Glomerular visceral epithelial cell (primary cell): ENCODE results near the gene ZMYND11.
"Not testable (repeated sequence)": the region's sequence is repeated elsewhere in the genome, so short reads cannot be mapped to it uniquely, and the experiment has no call there.

Source experiments
- DNase-seq: peaks from one replicate; pipeline ENCODE4 v3.0.0-alpha.2; 2016; ENCODE audit errors: extremely low spot score

Gene ZMYND11

GRCh38 chr10:282294-283139, 147.3 kb downstream of the ZMYND11 start:
- peak; percentile 14 for DNase-seq

DNA sequence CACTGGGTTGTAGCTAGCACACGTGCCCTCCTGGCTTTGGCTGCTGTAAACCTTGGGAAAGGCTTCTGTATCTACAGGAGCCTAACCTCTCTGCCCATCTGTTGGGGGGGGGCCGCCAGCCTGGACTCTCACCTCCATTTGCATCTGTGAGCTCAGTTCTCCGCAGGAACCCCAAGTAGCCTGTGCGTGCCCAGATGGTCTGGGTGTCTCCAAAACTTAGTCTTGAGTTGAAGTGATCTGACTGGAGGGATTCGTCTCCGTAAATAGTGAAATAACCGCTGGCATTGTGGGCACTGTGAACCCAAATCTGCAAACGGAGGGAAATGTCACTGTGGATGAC, 147.9 kb downstream of the ZMYND11 start:
- DNase-seq, result no peak

DNA sequence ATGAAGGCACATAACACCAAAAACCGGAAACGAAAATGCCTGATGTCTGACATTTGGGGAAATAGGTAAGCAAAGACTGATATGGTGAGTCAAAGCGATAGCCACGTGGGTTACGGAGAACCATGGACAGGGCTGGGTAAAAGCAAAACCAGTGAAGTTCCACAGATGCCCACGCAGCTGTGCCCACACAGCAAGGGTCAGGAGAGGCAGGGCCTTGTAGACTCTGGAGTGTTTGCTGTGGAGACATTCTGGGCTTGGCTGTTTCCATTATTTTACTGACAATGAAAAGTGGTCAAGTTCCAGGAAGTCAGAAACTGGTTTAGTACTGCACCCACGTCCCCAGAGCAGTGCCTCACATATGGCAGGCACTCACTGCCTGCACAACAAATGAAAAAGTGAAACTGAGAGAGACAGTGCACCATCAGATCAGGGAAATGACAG, 148.7 kb downstream of the ZMYND11 start:
- DNase-seq, result no peak

- DNase-seq, result no peak
Observed at GRCh38 chr10:285216-285615, 150.0 kb downstream of the ZMYND11 start.

DNA sequence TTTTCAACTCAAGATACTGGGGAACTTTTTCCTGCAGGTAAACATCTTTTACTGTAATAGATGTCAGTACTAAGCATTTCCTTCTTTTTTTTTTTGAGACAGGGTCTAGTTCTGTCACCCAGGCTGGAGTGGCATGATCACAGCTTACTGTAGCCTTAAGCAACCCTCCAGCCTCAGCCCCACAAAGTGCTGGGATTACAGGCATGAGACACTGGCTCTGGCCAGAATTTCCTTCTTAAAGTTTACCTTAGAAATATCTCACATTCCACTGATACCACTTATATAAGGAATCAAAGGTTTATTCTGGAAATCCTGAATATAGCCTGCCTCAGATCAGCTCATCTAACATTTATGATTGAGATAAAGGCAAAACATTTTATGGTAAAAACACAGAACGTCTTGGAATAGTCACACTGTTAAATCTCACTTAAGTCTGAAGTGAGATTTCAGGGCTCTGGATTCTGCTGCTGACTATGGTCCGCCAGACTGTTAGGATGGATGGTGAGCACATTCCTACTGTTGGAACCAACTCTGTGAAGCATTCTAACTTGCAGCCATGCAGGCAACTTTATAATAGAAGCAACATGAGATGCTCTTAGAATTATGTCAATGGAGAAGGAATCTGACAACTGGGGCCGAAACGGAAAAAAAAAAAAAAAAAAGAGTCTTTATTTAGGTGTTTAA, 151.9 kb downstream of the ZMYND11 start:
- no peak for DNase-seq

DNA sequence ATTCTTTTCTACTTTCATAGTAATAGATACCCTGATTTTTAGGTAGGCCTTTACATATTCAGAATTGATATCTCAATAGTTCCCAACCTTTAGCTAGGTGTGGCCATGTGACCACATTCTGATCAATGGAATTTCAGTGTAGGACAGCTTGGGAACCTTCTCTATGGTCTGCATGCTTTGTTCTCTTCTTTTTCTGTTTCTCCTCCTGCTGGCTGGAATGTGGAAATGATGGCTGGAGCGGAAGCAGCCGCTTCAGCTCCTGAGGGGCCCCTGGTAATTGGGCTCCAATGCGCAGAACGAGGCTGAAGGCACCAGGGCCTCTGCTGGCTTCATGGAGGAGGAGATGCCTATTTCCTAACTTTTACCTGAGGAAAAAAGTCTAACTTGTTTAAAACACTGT, 152.6 kb downstream of the ZMYND11 start:
- DNase-seq, result no peak

GRCh38 chr10:288316-289200, 153.3 kb downstream of the ZMYND11 start:
- DNase-seq, result no peak

DNA sequence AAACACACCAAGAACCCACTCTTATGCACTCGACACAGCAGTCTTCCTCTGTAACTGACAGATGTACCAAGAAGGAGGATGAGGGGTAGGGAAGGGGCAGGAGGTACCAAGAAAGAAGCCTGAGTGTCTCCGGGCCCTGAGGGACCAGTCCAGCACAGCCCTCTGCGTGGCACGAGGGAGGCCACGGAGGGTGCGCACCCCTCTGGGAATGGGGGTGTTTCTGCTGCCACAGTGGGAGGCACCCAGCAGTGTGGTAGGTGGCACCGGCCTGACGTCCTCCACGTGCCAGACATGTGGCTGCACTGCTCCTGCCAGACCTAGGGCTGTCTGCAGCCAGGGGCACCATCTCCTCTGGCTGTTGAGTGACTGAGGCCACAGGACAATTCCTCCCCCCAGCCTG, 154.3 kb downstream of the ZMYND11 start:
- DNase-seq, result no peak

- no peak for DNase-seq
Observed at GRCh38 chr10:290026-290725, 154.9 kb downstream of the ZMYND11 start.

GRCh38 chr10:293636-294035, 158.4 kb downstream of the ZMYND11 start:
- DNase-seq, result no peak

GRCh38 chr10:297567-297966, 162.3 kb downstream of the ZMYND11 start:
- DNase-seq, result no peak

DNA sequence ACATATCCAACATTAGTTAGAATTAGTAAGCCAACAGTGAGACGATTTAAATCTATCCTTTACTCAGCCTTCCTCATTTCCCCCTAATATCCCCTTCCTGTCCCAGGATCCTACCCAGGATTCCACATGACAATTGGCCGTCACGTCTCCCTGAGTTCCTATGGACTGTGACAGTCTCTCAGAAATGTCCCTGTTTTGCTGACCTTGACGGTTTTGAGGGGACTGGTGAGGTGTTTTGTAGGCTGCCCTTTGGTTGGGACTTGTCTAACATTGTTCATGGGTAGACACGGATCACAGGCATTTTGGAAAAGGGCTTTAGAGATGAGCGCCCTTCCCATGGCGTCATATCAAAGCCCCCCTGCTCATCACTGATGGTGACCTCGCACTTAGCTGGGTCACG, 162.8 kb downstream of the ZMYND11 start:
- DNase-seq, result no peak

- DNase-seq, result no peak
Observed at GRCh38 chr10:299512-299911, 164.3 kb downstream of the ZMYND11 start.

- no peak for DNase-seq
Observed at GRCh38 chr10:299969-300368, 164.7 kb downstream of the ZMYND11 start.

DNA sequence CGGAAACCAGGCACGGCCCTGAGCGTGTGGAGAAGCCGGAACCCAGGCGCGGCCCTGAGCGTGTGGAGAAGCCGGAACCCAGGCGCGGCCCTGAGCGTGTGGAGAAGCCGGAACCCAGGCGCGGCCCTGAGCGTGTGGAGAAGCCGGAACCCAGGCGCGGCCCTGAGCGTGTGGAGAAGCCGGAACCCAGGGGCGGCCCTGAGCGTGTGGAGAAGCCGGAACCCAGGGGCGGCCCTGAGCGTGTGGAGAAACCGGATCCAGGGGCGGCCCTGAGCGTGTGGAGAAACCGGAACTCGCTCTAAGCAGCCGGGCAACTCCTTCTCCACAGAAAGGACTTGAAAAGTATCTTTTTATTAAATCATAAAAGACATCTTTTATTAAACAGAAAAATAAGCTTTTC, 165.3 kb downstream of the ZMYND11 start:
- not testable (repeated sequence) for DNase-seq

DNA sequence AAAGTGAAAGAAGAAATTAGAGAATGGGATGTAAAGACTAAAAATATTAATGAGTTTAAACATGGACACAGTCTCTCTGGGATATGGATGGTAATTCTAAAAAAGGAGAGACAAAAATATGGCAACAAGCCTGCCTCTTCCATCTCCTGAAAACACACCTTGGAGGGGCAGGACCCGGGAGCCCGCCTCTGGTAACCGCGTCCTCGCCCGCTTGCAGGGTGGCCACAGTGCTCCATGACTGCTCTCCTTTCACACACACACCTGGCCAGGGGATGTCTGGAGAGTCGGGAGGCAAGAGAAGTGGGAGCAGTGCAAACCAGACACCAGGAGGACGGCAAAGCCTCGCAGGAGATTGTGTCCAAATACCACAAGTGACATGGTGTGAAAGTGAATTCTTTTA, 166.3 kb downstream of the ZMYND11 start:
- no peak for DNase-seq
